Measurements from ENCODE around the gene PLEKHA8.

- TF ChIP-seq, protein P1, sequence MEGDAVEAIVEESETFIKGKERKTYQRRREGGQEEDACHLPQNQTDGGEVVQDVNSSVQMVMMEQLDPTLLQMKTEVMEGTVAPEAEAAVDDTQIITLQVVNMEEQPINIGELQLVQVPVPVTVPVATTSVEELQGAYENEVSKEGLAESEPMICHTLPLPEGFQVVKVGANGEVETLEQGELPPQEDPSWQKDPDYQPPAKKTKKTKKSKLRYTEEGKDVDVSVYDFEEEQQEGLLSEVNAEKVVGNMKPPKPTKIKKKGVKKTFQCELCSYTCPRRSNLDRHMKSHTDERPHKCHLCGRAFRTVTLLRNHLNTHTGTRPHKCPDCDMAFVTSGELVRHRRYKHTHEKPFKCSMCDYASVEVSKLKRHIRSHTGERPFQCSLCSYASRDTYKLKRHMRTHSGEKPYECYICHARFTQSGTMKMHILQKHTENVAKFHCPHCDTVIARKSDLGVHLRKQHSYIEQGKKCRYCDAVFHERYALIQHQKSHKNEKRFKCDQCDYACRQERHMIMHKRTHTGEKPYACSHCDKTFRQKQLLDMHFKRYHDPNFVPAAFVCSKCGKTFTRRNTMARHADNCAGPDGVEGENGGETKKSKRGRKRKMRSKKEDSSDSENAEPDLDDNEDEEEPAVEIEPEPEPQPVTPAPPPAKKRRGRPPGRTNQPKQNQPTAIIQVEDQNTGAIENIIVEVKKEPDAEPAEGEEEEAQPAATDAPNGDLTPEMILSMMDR (IDR thresholded peaks at IDR 0.05; ENCODE audit: low read length) = no peak
- TF ChIP-seq EZH2 (optimal IDR thresholded peaks at IDR 0.05; ENCODE audit: low read depth, low read length) = no peak
Observed at GRCh38 chr7:30119890-30120577, 91.8 kb downstream of the PLEKHA8 start.
